HEK293 (cell line): ENCODE measurements around the gene CAPRIN1.
A peak's percentile ranks its signal among the peaks of the same experiment; 100 is the strongest.
"Not testable (repeated sequence)": the region's sequence is repeated elsewhere in the genome, so short reads cannot be mapped to it uniquely, and the experiment has no call there.

Experiments
- CTCF ChIA-PET: fragments of 350-600 bp; formaldehyde crosslinking; extraction: SDS; loops from one replicate; lab custom pipeline; 2021; ENCODE audit warnings: antibody characterized with exemption; lab: Yijun Ruan, JAX
- POLR2A ChIA-PET: fragments of 300-600 bp; formaldehyde crosslinking; extraction: SDS; loops from one replicate; lab custom pipeline; 2020; ENCODE audit warnings: antibody characterized with exemption, inconsistent platforms; lab: Yijun Ruan, JAX
- H3K27ac ChIP-seq: fragments of 200-500 bp; sonication (Bioruptor generic); 2 replicates; pipeline ENCODE4 v1.5.1; 2014; ENCODE audit warnings: low read depth, low read length, control low read depth, inconsistent platforms; ENCODE audit errors: extremely low read depth
- H3K36me3 ChIP-seq, 2 experiments: fragments of 200-500 bp in 1 of 2; sonication (Bioruptor generic) in 1 of 2; 1 replicate in 1 of 2; 2 replicates in 1 of 2; pipeline ENCODE4 v1.5.1; 2014 to 2017; ENCODE audit warnings: inconsistent platforms in 2 of 2, low read length in 2 of 2; ENCODE audit not compliant: control insufficient read depth in 2 of 2, insufficient read depth in 1 of 2
- H3K4me1 ChIP-seq: fragments of 200-500 bp; sonication (Bioruptor generic); 2 replicates; pipeline ENCODE4 v1.5.1; 2014; ENCODE audit warnings: mild to moderate bottlenecking, low read length, inconsistent platforms; ENCODE audit not compliant: control insufficient read depth, insufficient read depth
- H3K4me3 ChIP-seq: 2 replicates; pipeline ENCODE4 v1.5.1; 2011; ENCODE audit warnings: low read depth, mild to moderate bottlenecking, control low read depth, low read length, moderate library complexity
- H3K9me3 ChIP-seq: fragments of 200-500 bp; sonication (Bioruptor generic); 2 replicates; pipeline ENCODE4 v1.5.1; 2014; ENCODE audit warnings: low read depth, low read length, inconsistent platforms; ENCODE audit not compliant: control insufficient read depth, insufficient read depth
- CTCF ChIP-seq: fragments of 450-650 bp; formaldehyde crosslinking; IDR thresholded peaks from 2 replicates; pipeline ENCODE4 v1.5.1; 2016; ENCODE audit warnings: missing biosample characterization, missing genetic modification characterization
- GLIS1 ChIP-seq: fragments of 450-650 bp; formaldehyde crosslinking; IDR thresholded peaks from 2 replicates; pipeline ENCODE4 v1.5.1; 2016; ENCODE audit warnings: missing biosample characterization, missing genetic modification characterization
- HOXC10 ChIP-seq: sonication (generic); formaldehyde crosslinking; IDR thresholded peaks from 2 replicates; pipeline ENCODE4 v1.8.1; 2023; ENCODE audit warnings: mild to moderate bottlenecking, missing genetic modification reagents
- KLF8 ChIP-seq: fragments of 450-650 bp; formaldehyde crosslinking; IDR thresholded peaks from 2 replicates; pipeline ENCODE4 v1.5.1; 2016; ENCODE audit warnings: missing biosample characterization, missing genetic modification characterization
- OSR2 ChIP-seq: fragments of 450-650 bp; formaldehyde crosslinking; IDR thresholded peaks from 2 replicates; pipeline ENCODE4 v1.5.1; 2016; ENCODE audit warnings: missing biosample characterization, missing genetic modification characterization
- SETDB1 ChIP-seq: IDR thresholded peaks from one replicate; pipeline ENCODE4 v1.6.1; 2017; ENCODE audit warnings: mild to moderate bottlenecking, low read length, moderate library complexity, mixed read lengths; ENCODE audit not compliant: insufficient read length
- TCF7L2 ChIP-seq: IDR thresholded peaks from 2 replicates; pipeline ENCODE4 v1.6.1; 2011; ENCODE audit warnings: low read depth, mild to moderate bottlenecking, inconsistent platforms, low read length, moderate library complexity, borderline replicate concordance
- ZBTB17 ChIP-seq: fragments of 450-650 bp; formaldehyde crosslinking; IDR thresholded peaks from 2 replicates; pipeline ENCODE4 v1.5.1; 2016; ENCODE audit warnings: missing biosample characterization, missing genetic modification characterization
- ZNF133 ChIP-seq: fragments of 450-650 bp; formaldehyde crosslinking; IDR thresholded peaks from 2 replicates; pipeline ENCODE4 v1.5.1; 2016; ENCODE audit warnings: missing biosample characterization, missing genetic modification characterization
- ZNF175 ChIP-seq: fragments of 450-650 bp; formaldehyde crosslinking; IDR thresholded peaks from 2 replicates; pipeline ENCODE4 v1.5.1; 2016; ENCODE audit warnings: missing biosample characterization, missing genetic modification characterization
- ZNF324 ChIP-seq: fragments of 450-650 bp; formaldehyde crosslinking; IDR thresholded peaks from 2 replicates; pipeline ENCODE4 v1.5.1; 2016; ENCODE audit warnings: missing biosample characterization, missing genetic modification characterization
- ZNF426 ChIP-seq: fragments of 450-650 bp; formaldehyde crosslinking; IDR thresholded peaks from 2 replicates; pipeline ENCODE4 v1.5.1; 2017; ENCODE audit warnings: missing biosample characterization, missing genetic modification characterization, mild to moderate bottlenecking, inconsistent platforms, moderate library complexity
- ZNF639 ChIP-seq: fragments of 450-650 bp; formaldehyde crosslinking; IDR thresholded peaks from 2 replicates; pipeline ENCODE4 v1.5.1; 2016; ENCODE audit warnings: missing biosample characterization, missing genetic modification characterization
- ZNF664 ChIP-seq: fragments of 450-650 bp; formaldehyde crosslinking; IDR thresholded peaks from 2 replicates; pipeline ENCODE4 v1.5.1; 2016; ENCODE audit warnings: missing biosample characterization, missing genetic modification characterization
- ZNF677 ChIP-seq: fragments of 450-650 bp; IDR thresholded peaks from 2 replicates; pipeline ENCODE4 v1.5.0; 2018; ENCODE audit warnings: missing biosample characterization, mild to moderate bottlenecking, missing genetic modification characterization, moderate library complexity
- ZNF837 ChIP-seq: fragments of 450-650 bp; formaldehyde crosslinking; IDR thresholded peaks from 2 replicates; pipeline ENCODE4 v1.5.1; 2016; ENCODE audit warnings: missing biosample characterization, missing genetic modification characterization
- ZSCAN16 ChIP-seq: fragments of 450-650 bp; formaldehyde crosslinking; IDR thresholded peaks from 2 replicates; pipeline ENCODE4 v1.5.1; 2016; ENCODE audit warnings: missing biosample characterization, missing genetic modification characterization
- TF ChIP-seq, protein P1 (sequence below): fragments of 450-650 bp; formaldehyde crosslinking; IDR thresholded peaks from 2 replicates; pipeline ENCODE4 v1.5.1; 2017; ENCODE audit warnings: missing biosample characterization, missing genetic modification characterization

Gene CAPRIN1

GRCh38 chr11:34065505-34066203 is 14.1 kb downstream of the CAPRIN1 start:
- CTCF ChIA-PET, result interaction anchor here (0.6 to 1.7 kb wide), 2 partner anchors 13 to 78 kb away, joined by 3 to 4 read pairs; no protein-coding TSS in a partner anchor
- H3K36me3 ChIP-seq, result peaks cover 0 to 34% of the 10 kb centered on the region in 2 experiments; a peak in 2 of 3 replicates

GRCh38 chr11:34066766-34067165 is 15.2 kb downstream of the CAPRIN1 start:
- POLR2A ChIA-PET, H3K4me3 ChIP-seq, H3K4me1 ChIP-seq, H3K27ac ChIP-seq, H3K9me3 ChIP-seq: not testable (repeated sequence)
- H3K36me3 ChIP-seq, result peaks cover 3 to 38% of the 10 kb centered on the region in 2 experiments
- CTCF ChIA-PET, result interaction anchor here (0.6 kb wide), 1 partner anchor 69 kb away, joined by 3 read pairs; no protein-coding TSS in a partner anchor

More at GRCh38 chr11:34065505-34066203, 14.1 kb downstream of the CAPRIN1 start:
- Histone ChIP-seq H3K9me3 (no peaks in the 10 kb centered on the region), H3K4me1 (peaks cover 2% of the 10 kb centered on the region; the same call in 1 of the 2 replicates), H3K4me3 (no peak overlapping the region), H3K27ac (no peak overlapping the region)
- no peak for TF ChIP-seq HOXC10
- TF ChIP-seq, protein P1, sequence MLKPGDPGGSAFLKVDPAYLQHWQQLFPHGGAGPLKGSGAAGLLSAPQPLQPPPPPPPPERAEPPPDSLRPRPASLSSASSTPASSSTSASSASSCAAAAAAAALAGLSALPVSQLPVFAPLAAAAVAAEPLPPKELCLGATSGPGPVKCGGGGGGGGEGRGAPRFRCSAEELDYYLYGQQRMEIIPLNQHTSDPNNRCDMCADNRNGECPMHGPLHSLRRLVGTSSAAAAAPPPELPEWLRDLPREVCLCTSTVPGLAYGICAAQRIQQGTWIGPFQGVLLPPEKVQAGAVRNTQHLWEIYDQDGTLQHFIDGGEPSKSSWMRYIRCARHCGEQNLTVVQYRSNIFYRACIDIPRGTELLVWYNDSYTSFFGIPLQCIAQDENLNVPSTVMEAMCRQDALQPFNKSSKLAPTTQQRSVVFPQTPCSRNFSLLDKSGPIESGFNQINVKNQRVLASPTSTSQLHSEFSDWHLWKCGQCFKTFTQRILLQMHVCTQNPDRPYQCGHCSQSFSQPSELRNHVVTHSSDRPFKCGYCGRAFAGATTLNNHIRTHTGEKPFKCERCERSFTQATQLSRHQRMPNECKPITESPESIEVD (tag by site-specific recombination), result peak; percentile 65; the same call in 1 of the 2 replicates
- no peak for TF ChIP-seq CTCF
- TF ChIP-seq KLF8, result no peak
- peak; percentile 70 for TF ChIP-seq ZNF664 (tag by site-specific recombination)
- TF ChIP-seq ZNF677 (tag by site-specific recombination), result no peak
- no peak for TF ChIP-seq SETDB1
- TF ChIP-seq ZNF324, result no peak
- POLR2A ChIA-PET, result interaction anchor here (2.1 kb wide), 1 partner anchor 12 kb away, joined by 6 read pairs; no protein-coding TSS in a partner anchor

GRCh38 chr11:34067383-34068065 is 16.0 kb downstream of the CAPRIN1 start:
- Histone ChIP-seq H3K27ac (no peak overlapping the region), H3K36me3 (peaks cover 9 to 42% of the 10 kb centered on the region in 2 experiments), H3K9me3 (no peaks in the 10 kb centered on the region), H3K4me3 (no peak overlapping the region), H3K4me1 (peaks cover 2% of the 10 kb centered on the region; the same call in 1 of the 2 replicates)
- POLR2A ChIA-PET, result interaction anchor here (0.9 to 1.0 kb wide), 2 partner anchors 14 to 16 kb away, joined by 4 read pairs; partner anchors contain the start of gene CAPRIN1
- TF ChIP-seq ZNF133 (tag by site-specific recombination) (no peak), ZNF426 (tag by site-specific recombination) (no peak), GLIS1 (tag by site-specific recombination) (no peak), KLF8 (no peak), TCF7L2 (no peak)
- CTCF ChIA-PET, result interaction anchor here (0.6 to 0.7 kb wide), 2 partner anchors 13 to 124 kb away, joined by 3 read pairs; no protein-coding TSS in a partner anchor

- no peak overlapping the region for H3K4me3 ChIP-seq
- H3K36me3 ChIP-seq, result peaks cover 9 to 45% of the 10 kb centered on the region in 2 experiments
- POLR2A ChIA-PET, result interaction anchor here (0.9 to 1.0 kb wide), 2 partner anchors 15 to 17 kb away, joined by 4 read pairs; partner anchors contain the start of gene CAPRIN1
- CTCF ChIA-PET, result no interaction called here
- peaks cover 2% of the 10 kb centered on the region; the same call in 1 of the 2 replicates for H3K4me1 ChIP-seq
- no peaks in the 10 kb centered on the region for H3K9me3 ChIP-seq
- H3K27ac ChIP-seq, result no peak overlapping the region
- TF ChIP-seq ZNF133 (tag by site-specific recombination), result peak; percentile 81
- peak; percentile 72 for TF ChIP-seq ZBTB17 (tag by site-specific recombination)
- TF ChIP-seq ZNF837 (tag by site-specific recombination), result no peak
- peak; percentile 24; the same call in 1 of the 2 replicates for TF ChIP-seq OSR2 (tag by site-specific recombination)
- no peak for TF ChIP-seq ZNF175 (tag by site-specific recombination)
- 0 out of 2 replicates have a peak, but pooled peaks have one; percentile 16 for TF ChIP-seq ZNF639 (tag by site-specific recombination)
- TF ChIP-seq ZSCAN16 (tag by site-specific recombination), result peak; percentile 93
Measured at GRCh38 chr11:34068111-34068510, 16.6 kb downstream of the CAPRIN1 start.
